Fibroblast of upper back skin (primary cell): ENCODE measurements around the gene FZD8.
"Not testable (repeated sequence)": the region's sequence is repeated elsewhere in the genome, so short reads cannot be mapped to it uniquely, and the experiment has no call there.

Experiments used
- DNase-seq: peaks from one replicate; pipeline ENCODE4 v3.0.0-alpha.2; 2013

The FZD8 gene, protein sequence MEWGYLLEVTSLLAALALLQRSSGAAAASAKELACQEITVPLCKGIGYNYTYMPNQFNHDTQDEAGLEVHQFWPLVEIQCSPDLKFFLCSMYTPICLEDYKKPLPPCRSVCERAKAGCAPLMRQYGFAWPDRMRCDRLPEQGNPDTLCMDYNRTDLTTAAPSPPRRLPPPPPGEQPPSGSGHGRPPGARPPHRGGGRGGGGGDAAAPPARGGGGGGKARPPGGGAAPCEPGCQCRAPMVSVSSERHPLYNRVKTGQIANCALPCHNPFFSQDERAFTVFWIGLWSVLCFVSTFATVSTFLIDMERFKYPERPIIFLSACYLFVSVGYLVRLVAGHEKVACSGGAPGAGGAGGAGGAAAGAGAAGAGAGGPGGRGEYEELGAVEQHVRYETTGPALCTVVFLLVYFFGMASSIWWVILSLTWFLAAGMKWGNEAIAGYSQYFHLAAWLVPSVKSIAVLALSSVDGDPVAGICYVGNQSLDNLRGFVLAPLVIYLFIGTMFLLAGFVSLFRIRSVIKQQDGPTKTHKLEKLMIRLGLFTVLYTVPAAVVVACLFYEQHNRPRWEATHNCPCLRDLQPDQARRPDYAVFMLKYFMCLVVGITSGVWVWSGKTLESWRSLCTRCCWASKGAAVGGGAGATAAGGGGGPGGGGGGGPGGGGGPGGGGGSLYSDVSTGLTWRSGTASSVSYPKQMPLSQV

DNA sequence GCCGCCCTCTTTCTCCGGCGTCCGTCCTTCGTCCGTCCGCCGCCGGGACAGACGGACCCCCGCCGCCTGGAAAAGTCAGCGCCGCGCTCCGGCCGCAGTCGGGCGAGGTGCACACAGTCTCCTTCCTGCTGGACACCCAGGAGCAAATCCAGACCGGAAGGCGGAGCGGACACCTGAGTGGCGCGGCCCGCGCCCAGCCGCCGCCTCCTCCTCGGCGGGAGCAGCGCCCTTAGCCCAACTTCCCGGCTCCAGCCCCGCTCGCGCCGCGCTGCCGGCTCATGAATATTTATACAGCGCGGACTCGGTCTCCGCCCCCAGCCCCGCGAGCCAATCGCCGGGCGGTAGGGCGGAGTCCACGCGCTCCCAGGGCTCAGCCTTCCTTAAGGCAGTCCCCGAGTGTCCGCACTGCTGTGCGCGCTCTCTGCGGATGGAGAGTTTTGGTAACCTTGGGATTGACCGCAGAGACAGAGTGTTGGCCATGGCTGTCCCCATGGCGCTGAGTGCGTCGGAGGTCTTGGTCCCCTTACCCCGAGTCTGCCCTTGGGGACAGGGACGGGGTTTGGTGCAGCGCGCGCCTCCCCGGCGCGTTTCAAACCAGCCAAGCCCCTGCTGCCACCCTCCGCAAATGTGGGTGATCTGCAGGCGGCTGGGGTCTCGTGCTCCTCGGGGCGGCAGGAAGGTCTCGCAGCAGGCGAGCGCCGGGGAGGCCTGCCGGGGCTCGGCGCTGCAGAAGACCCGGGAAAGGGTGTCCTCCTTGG is at the start of gene FZD8:
FZD8 (minus strand) TSS at position 262 of the 758 bp plus-strand sequence. CDS start 867 bp downstream, outside the sequence.
- peak; percentile 88 for DNase-seq

DNA sequence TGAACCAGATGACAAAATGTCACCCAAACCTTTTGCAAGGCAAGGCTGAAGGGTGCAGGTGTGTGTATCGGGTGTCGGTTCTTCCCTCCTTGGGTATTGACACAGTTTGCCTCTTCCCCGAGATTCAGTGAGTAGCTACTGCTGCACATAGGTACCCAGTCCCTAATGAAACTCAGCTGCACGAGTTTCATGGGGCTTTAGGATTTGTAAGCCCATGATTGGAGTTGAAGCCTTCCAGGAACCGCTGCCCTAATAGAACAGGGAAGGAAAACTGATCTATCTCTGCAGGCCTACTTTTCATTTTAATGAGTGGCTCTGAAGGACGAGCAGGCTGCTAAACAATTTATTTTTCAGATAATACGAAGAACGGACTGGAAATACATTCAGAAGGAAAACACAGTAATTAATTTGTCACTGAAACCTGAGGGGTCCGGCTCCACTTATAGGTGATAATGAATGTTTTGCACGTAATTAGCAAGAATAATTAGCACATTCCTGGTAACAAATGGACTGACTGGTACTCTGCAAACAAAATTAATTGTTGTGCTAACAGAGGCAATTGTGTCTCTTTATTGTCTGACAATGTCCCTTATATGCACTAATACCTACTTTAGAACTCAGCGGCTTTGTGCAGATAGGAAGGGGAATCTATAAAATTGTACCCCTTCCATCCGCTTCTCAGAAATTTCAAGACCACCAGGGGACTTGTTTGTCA is 49.6 kb upstream of the FZD8 start:
- DNase-seq, result no peak

DNA sequence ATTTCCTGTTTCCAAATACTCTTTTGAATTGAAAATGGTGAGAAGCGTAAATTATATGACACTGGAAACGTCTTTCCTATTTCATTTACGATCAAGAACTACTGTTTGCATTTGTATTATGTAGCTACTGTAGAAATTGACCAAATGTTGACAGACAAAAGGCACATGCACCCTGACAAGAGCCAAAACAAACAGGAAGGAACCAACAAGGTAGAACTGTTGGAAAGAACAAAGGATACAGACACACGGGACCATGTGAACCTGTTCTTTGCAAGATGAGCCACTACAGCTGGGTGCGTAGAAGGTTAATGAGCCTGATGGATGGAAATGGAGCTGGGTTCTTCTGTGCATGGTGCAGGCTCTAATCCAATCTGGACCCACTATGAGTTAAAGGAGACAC is 48.4 kb upstream of the FZD8 start:
- DNase-seq, result no peak

DNA sequence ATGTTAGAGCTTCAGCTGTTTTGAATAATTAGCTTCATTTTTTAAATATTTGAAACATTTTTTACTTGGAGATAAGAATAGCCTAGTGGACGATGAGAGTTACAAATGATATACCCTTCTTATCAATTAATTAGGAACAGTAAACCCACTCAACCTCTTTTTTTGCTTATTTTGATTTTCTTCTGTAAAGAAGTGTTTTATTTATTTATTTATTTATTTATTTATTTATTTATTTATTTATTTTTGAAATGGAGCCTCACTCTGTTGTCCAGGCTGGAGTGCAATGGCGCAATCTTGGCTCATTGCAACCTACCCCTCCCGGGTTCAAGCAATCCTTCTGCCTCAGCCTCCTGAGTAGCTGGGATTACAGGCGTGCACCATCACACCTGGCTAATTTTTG is 43.8 kb upstream of the FZD8 start:
- DNase-seq, result not testable (repeated sequence)

DNA sequence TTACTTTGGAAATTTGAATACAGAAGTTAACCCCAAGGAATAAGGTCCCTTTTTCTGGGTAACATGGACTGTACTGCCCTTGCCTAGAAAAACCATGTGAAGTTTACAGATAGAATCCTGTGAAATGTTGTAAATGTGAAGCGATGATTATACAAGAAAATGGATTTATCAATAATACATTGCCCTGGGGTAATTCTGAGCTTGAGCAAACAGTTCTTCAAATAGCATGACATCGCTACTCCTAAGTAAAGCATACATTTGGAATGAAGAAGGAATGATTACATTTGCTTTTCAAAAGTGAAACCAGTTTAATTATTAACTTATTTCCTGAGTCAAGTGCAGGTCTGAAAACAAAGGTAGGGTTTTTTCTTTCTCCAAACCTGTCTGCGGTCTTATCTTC is 43.3 kb upstream of the FZD8 start:
- DNase-seq, result no peak

DNA sequence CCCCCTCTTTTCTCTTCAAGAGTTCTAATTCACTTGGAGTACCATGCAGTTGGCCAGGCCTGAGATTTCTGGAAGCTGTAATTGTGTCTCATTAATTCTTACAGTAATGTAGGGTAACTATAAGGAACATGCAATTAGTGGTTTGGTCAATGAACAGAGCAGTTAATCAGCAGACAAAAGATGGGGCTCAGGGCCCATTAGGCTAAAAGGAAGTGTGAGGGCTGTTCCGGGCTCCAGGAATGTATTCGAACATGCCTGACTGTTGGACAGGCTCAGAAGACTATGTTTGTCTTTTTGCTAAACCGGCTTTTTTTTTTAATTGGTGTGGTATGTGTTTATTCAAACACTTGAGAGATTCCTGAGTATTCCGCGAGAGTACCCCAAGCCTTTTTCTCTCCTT is 42.5 kb upstream of the FZD8 start:
- DNase-seq, result no peak

DNA sequence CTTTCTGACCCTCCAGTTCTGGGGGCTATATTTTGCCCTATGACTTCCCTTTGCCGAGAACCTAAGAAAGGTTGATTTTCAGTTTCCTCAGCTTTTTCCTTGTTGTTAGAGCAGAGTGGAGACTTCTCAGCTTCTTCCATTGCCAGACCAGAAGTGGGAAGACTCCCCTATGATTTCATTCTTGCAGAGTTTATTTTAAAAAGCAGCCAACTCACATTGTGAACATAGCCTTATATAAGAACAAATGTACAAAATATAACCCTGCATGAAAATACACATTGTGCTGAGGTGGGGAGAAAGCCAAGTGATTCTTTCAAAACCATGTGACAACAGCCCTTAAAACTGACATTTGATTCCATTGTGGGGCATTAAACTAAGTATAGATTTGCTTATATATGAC is 33.8 kb upstream of the FZD8 start:
- no peak for DNase-seq

DNA sequence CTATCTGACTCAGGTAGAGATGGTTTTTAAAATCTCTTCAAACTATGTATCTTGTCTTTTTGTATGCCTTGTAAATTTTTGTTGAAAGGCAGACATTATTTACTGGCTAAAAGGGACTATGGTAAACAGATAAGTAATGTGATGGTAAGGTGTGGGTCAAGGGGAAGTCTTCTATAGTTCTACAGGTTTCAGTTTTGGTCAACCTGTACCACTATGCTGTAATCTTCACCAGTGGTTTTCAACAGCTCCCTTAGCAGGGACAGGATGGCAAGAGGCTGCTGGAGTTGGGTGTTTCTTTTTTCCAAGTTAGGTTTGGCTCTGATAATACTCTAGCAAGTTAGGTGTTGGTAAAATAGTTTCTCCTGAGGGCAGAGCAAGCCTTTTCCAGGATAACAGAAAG is 32.7 kb upstream of the FZD8 start:
- DNase-seq, result no peak

DNA sequence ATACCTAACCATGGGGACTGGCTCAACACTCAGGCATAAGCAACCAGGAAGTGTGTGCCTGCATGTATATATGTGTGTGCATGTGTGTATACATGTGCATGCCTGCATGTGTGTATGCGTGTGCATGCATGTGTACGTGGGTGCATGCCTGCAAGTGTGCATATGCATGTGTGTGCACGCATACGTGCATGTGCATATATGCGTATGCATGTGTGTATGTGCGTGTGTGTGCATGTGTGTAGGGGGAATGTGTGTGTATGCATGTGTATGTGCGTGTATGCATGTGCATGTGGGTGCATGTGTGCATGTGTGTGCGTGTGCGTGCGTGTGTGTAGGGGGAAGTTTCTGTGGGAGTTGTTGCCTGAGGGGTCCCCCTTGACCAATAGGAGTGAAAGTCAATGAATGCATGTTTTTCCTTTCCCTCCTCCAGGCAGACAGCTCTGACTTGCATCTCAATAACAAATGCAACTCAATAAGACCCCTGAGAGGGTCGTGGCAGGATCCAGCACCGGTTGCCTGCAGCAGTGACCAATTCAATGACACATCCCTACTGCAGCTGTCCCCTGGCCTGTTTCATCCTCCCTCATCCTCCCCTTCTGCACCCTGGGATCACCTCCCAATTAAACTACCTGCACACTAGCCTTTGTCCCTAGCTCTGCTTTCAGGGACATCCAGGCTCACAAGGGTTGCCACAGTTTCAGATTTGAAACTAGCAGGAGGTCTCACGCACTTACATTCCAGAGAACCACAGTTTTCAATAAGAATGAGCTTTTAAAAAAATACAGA is 27.0 kb upstream of the FZD8 start:
- DNase-seq, result no peak

DNA sequence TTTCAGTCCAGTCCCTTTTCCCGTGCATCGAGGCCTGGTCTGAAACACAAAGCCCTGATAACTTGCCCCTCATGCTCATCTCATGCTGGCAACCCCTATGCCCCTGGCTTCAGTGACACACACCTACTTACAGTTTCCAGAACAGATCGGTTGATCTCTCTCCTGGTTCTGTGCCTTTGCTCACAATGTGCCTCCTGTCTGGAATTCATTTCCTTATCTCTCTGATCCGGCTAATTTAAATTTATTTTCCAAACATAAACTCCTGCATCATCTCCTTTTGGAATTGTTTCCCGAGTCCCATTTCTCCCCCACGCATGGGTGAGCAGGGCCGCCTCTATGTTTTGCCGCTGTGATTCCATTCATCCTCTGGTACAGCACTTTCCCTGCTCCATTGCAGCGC is 25.9 kb upstream of the FZD8 start:
- no peak for DNase-seq

DNA sequence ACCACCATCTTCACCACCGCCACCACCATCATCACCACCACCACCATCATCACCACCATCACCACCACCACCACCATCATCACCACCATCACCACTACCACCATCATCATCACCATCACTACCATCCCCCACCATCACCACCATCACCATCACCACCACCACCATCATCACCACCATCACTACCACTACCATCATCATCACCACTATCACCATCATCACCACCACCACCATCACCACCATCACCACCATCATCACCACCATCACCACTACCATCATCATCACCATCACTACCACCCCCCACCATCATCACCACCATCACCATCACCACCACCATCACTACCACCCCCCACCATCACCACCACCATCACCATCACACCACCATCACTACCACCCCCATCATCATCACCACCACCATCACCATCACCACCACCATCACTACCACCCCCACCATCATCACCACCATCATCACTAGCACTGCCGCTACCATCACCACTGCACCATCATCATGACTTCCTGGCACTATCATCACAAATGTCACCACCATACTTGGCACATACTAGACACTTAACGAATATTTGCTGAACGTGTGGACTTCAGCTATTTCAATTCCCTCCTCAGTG is 25.3 kb upstream of the FZD8 start:
- DNase-seq, result no peak

DNA sequence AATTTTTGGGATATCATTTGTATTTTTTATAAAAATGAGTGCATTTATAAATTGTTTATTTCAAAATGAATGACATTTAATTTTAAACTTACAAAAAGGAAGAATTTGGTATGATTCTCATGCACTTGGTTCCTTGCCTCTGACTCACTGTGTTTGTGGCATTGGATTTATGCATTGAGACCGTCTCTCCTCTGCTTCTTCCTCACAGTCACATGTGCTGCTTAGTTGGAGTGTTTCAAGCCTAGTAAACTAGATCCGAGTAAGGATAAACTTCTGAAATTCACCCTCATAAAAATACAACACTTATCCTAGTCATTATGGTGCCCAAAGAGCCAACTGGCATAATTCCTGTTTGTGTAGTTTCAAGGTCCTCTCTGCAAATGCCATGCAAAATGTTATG is 19.1 kb upstream of the FZD8 start:
- DNase-seq, result no peak

DNA sequence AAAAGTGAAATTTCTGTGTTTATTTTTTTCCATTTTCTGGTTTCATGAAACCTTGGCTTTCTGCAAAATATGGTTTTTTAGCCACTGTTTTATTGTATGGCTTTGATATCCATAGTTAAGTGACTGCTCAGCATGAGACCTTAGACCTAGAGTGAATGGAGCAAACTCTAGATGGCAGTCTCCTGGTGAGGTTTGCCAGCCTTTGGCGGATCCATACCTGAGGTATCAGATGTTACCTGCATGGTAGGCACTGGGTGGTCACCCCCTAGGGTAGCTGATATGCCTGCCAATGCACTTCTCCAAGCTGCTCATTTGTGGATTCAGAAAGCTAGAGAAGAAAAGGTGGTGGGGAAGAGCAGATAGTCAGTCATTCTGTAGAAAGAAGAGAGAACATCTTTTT is 17.4 kb upstream of the FZD8 start:
- no peak for DNase-seq

DNA sequence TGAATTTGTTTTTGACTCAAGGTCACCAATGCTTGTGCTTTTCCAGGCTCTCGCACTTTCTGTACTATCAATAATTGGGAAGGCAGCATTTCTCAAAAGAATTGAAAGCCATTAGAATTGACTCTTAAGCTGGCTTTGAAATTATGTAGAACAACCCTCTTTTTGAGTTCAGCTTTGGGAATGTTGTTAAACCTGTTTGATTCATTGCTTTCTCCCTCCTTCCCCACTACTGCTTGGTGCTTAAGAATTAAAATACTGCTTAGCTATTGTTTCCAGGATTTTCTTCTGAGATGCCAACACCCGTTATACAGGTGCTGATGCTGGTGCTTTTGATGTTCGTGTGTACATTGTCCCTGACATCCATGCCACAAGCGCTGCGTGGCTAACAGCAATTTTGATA is 15.5 kb upstream of the FZD8 start:
- DNase-seq, result no peak

DNA sequence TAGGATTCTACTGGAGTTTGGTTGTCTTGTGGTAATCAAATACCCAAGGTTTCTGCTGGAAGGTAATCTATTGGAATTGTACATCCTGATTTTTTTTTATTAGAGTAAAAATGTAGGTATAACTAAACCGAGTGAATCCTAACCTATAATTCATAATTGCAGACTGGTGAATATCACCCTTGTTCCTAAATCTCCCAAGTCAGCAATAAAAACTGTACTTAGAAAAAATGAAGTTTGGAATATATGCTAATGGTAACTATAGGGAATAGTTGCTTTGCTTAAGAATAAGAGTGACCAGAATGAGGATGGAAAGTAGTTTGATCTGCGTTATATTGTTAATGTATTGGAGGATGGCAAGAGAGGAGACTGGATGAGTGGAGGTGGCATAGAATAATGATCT is 10.7 kb upstream of the FZD8 start:
- DNase-seq, result no peak

DNA sequence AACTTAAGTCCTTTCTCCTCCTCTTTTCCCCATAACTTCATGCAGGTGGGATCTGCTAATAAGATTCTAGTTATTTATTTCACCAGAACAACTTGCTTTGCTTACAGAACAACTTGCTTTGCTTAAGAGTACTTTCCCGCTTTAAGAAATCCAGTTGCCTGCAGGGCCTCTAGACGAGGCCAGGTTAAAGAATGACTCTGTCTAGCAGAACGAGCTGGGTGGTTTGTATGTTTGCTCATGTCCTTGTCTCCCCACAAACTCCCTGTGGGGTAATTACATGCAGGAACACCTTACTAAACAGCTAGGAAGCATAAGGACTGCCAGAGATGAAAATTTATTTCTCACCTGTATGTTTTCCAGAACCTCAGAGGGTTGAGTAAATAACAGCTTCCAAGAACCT is 8.8 kb upstream of the FZD8 start:
- DNase-seq, result no peak

DNA sequence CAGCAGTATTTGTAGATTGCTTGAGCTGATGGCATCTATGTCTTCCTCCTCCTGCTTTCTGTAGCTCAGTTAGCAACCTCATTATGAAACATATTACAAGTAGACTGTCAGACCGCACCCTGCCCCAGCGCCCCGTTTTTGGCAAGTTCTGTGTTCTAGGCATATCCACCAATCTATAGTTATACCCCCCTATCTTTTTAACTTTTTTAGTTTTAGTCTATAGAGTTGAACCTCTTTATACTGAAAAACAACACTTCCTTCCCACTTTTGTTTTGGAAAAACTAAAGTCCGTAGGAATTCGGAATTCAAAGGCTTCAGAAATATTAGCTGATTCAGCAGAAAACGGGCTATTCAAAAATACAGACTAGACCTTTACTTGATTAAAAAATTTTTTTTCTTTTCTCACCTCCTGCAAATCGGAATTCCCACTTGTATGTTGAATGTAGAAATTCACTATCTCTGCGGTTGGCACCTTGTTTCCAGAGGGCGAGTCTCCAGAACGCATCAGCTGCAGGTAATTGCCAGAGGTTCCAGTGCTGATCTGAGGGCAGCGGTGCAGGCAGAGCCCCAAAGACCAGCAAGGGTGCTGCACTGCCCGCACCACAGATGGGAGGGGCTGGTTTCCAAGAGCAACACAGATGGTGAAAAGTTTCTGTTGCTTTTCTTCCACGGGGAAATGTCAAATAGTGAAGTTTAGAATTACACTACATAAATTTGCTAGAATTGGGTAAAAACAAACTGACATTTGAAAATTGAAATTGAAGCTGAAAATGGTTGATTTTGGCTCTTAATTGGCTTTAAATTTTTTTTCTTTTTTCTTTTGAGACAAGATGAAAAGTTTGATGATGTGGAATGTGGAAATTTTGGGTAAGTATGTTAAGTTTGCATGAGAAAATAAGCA is 2.2 kb upstream of the FZD8 start:
- no peak for DNase-seq

DNA sequence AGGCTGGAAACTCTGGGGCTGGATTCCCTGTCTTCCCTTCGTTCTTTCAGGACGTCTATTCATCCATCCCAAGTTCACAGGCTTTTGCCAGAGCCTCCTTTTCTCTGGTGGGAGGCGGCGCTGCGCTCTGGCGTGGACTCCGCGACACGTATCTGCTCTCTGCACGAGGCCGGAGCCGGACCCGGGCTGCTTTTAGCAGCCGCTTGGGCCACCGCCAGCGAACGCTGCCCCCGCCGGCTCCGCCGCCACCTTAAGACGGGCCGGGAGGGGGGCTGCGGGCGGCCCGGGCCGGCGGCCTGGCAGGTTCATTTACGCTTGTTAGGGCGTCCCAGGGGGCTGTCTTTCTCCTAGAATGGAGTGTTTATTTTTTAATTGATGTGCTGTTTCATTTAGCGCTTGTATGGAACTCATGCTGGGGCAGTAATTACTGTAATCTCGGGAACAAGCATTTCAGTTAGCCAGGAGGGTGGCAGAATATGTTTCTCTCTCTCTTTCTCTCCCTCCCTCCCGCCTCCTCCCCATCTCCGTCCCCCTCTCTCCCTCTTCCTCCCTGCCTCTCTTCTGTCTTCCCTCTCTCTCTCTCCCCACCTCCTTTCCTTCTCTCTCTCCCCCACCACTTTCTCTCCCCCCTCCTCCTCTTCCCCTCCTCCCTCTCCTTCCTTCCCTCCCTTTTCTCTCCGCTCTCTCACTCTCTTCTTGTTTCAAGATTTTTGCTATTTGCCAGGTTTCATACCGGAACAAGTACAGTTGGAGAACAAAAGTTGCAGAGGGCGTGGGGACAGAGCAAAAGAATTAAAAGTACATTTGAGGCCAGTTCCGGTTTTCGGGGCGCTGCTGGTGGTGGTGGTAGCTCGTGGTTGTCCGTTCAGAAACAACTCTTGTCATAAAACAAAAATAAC is 1.3 kb upstream of the FZD8 start:
- peak; percentile 45 for DNase-seq

DNA sequence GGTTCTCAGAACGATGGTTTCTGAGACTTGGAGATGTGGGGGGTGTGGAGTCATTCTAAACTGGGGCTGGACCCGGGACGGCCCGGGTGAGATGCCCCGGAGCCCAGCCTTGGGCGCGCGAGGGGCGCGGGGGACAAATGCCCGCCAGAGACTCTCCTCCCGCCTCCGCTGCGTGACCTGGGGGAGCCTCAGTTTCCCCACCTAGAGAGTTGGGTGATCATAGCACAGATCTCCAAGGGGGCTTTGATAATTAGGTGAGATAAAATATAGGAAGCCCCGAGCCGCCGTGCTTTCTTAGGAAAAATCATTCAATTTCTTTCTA is 658 bp upstream of the FZD8 start:
- no peak for DNase-seq

DNA sequence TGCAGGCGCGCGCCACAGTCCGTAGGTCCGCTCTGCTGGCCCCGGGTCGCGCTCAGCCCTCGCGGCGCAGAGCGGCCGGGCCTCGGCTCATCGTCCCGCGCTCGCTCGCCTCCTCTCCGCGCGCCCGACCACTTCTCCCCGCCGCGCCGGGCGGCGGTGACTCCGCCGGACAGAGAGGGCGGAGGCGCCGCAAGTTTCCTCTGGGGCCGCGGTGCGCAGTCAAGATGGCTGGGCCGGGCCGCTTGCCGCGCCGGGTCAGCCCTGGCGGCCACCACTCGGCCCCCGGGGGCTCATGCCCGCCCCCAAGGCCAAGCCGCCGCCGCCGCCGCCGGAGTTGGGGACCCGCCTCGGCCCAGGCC is 441 bp downstream of the FZD8 start:
- DNase-seq, result peak; percentile 23
